SK-N-SH (cell line): Measurements from ENCODE around the gene KRTAP2-3. TPM values are rescaled to one million over a fixed set of nuclear protein-coding genes. Genes with fewer than 3 reads are reported as not detected.
"Not testable (repeated sequence)": the region's sequence is repeated elsewhere in the genome, so short reads cannot be mapped to it uniquely, and the experiment has no call there.

ENCODE experiments used
- CTCF ChIA-PET: fragments of 300-600, 350-600 bp; formaldehyde crosslinking; extraction: SDS; loops from one replicate; lab custom pipeline; 2021; lab: Yijun Ruan, JAX
- POLR2A ChIA-PET: fragments of 350-600 bp; sonication (Branson Sonifier 250); formaldehyde crosslinking; extraction: SDS; loops from one replicate; lab custom pipeline; 2020; ENCODE audit warnings: antibody characterized with exemption, inconsistent platforms; lab: Yijun Ruan, JAX
- DNase-seq: peaks from one replicate; pipeline ENCODE4 v3.0.0; 2012
- H2AFZ ChIP-seq: fragments of 200-600 bp; sonication (generic); 2 replicates; pipeline ENCODE4 v1.8.1; 2016; ENCODE audit warnings: antibody characterized with exemption, mild to moderate bottlenecking, low read depth
- H3F3A ChIP-seq: fragments of 200-600 bp; sonication (generic); replicated peaks from 2 replicates; pipeline ENCODE3; 2016; ENCODE audit warnings: antibody characterized with exemption, mild to moderate bottlenecking; ENCODE audit not compliant: insufficient read depth
- H3K27ac ChIP-seq, 2 experiments: fragments of 200-500 bp in 1 of 2; fragments of 200-600 bp in 1 of 2; sonication (Bioruptor generic) in 1 of 2; sonication (generic), shearing (Covaris generic) in 1 of 2; 2 replicates each; pipeline versions ENCODE4 v1.5.1 to v1.6.1; 2014 to 2016; ENCODE audit warnings: low read depth in 2 of 2, inconsistent platforms in 1 of 2, low read length in 1 of 2, mild to moderate bottlenecking in 1 of 2, mixed read lengths in 1 of 2
- H3K27me3 ChIP-seq: fragments of 200-600 bp; sonication (generic), shearing (Covaris generic); 2 replicates; pipeline ENCODE4 v1.6.1; 2016; ENCODE audit warnings: mixed run types; ENCODE audit not compliant: insufficient read depth
- H3K36me3 ChIP-seq, 2 experiments: fragments of 200-500 bp in 1 of 2; fragments of 200-600 bp in 1 of 2; sonication (Bioruptor generic) in 1 of 2; sonication (generic) in 1 of 2; replicated peaks in 1 of 2; 2 replicates each; pipeline versions ENCODE3 to v1.5.1; 2014 to 2016; ENCODE audit warnings: low read length in 1 of 2, mild to moderate bottlenecking in 1 of 2; ENCODE audit not compliant: insufficient read depth in 2 of 2, control insufficient read depth in 1 of 2
- H3K4me1 ChIP-seq, 2 experiments: fragments of 200-500 bp in 1 of 2; fragments of 200-600 bp in 1 of 2; sonication (Bioruptor generic) in 1 of 2; sonication (generic), shearing (Covaris generic) in 1 of 2; 2 replicates each; pipeline versions ENCODE4 v1.5.1 to v1.6.1; 2014 to 2016; ENCODE audit warnings: low read depth in 1 of 2, low read length in 1 of 2, mixed run types in 1 of 2; ENCODE audit not compliant: insufficient read depth in 2 of 2, control insufficient read depth in 1 of 2
- H3K4me2 ChIP-seq: fragments of 200-600 bp; sonication (generic), shearing (Covaris generic); 2 replicates; pipeline ENCODE4 v1.6.1; 2017; ENCODE audit warnings: mixed run types
- H3K4me3 ChIP-seq, 2 experiments: fragments of 200-500 bp in 1 of 2; fragments of 200-600 bp in 1 of 2; sonication (Bioruptor generic) in 1 of 2; sonication (generic), shearing (Covaris generic) in 1 of 2; 2 replicates each; pipeline versions ENCODE4 v1.5.1 to v1.8.1; 2014 to 2016; ENCODE audit warnings: low read depth in 2 of 2, inconsistent platforms in 1 of 2, low read length in 1 of 2, mild to moderate bottlenecking in 1 of 2, mixed read lengths in 1 of 2, moderate library complexity in 1 of 2
- H3K79me2 ChIP-seq: fragments of 200-600 bp; sonication (generic); 2 replicates; pipeline ENCODE4 v1.8.1; 2017; ENCODE audit warnings: mild to moderate bottlenecking; ENCODE audit not compliant: insufficient read depth
- H3K9ac ChIP-seq: fragments of 200-600 bp; sonication (generic); 2 replicates; pipeline ENCODE4 v1.6.1; 2017; ENCODE audit warnings: mixed run types
- H3K9me2 ChIP-seq: fragments of 200-600 bp; sonication (generic); 2 replicates; pipeline ENCODE4 v1.6.1; 2017; ENCODE audit warnings: mixed run types
- H3K9me3 ChIP-seq: fragments of 200-600 bp; sonication (generic); 2 replicates; pipeline ENCODE4 v1.6.1; 2017; ENCODE audit warnings: mixed run types, mild to moderate bottlenecking, moderate library complexity
- H4K20me1 ChIP-seq: fragments of 200-600 bp; sonication (generic); 2 replicates; pipeline ENCODE4 v1.6.1; 2017; ENCODE audit warnings: mild to moderate bottlenecking, mixed run types; ENCODE audit not compliant: insufficient read depth
- ELF1 ChIP-seq: IDR thresholded peaks from 2 replicates; pipeline ENCODE4 v1.4.0; 2012
- EZH2phosphoT487 ChIP-seq: fragments of 200-600 bp; sonication (generic); IDR thresholded peaks from 2 replicates; pipeline ENCODE4 v1.6.1; 2017; ENCODE audit warnings: low read depth, mixed run types, mild to moderate bottlenecking, antibody characterized with exemption, moderate library complexity, borderline replicate concordance
- FOXJ3 ChIP-seq: sonication (generic); formaldehyde crosslinking; IDR thresholded peaks from 2 replicates; pipeline ENCODE4 v1.5.1; 2020; ENCODE audit warnings: mild to moderate bottlenecking, missing genetic modification reagents
- GABPA ChIP-seq: IDR thresholded peaks from 2 replicates; pipeline ENCODE4 v1.4.0; 2012; ENCODE audit warnings: low read depth, mild to moderate bottlenecking
- GATA2 ChIP-seq: sonication (generic); formaldehyde crosslinking; IDR thresholded peaks from 2 replicates; pipeline ENCODE4 v1.5.0; 2020; ENCODE audit warnings: mild to moderate bottlenecking, missing genetic modification reagents
- MXI1 ChIP-seq: IDR thresholded peaks from 2 replicates; pipeline ENCODE4 v1.6.1; 2012; ENCODE audit warnings: mild to moderate bottlenecking, low read depth, low read length, improper control_type of control experiment
- NFIC ChIP-seq: IDR thresholded peaks from 2 replicates; pipeline ENCODE4 v1.4.0; 2012; ENCODE audit warnings: borderline replicate concordance
- POLR2AphosphoS5 ChIP-seq: IDR thresholded peaks from 2 replicates; pipeline ENCODE4 v1.6.1; 2012; ENCODE audit warnings: low read depth, low read length
- RFX5 ChIP-seq: IDR thresholded peaks from 2 replicates; pipeline ENCODE4 v1.6.1; 2012; ENCODE audit warnings: mild to moderate bottlenecking, improper control_type of control experiment, low read length
- SIN3A ChIP-seq: IDR thresholded peaks from 2 replicates; pipeline ENCODE4 v1.6.1; 2012; ENCODE audit warnings: low read depth, mild to moderate bottlenecking, low read length, moderate library complexity, borderline replicate concordance
- SMC3 ChIP-seq: IDR thresholded peaks from 2 replicates; pipeline ENCODE4 v1.6.1; 2012; ENCODE audit warnings: low read depth, low read length, improper control_type of control experiment
- YY1 ChIP-seq: IDR thresholded peaks from 2 replicates; pipeline ENCODE4 v1.4.0; 2012; ENCODE audit warnings: low read depth, mild to moderate bottlenecking
- WGBS: methylation state at CpG from one replicate; pipeline ENCODE4 v1.1.6; 2017; ENCODE audit warnings: low lambda C conversion rate; 5-methylcytosine and 5-hydroxymethylcytosine counted together
- polyA plus RNA-seq, 3 experiments: library from polyadenylated mRNA; depleted of rRNA; stranded (reverse); fragments of >200 nt; gene quantifications; 2 replicates each; pipeline ENCODE4 v1.2.3, GENCODE V29; 2012
- TF ChIP-seq, protein P1 (sequence below): IDR thresholded peaks from 2 replicates; pipeline ENCODE4 v1.4.0; 2012; ENCODE audit warnings: low read depth
- TF ChIP-seq, protein P2 (sequence below): IDR thresholded peaks from 2 replicates; pipeline ENCODE4 v1.6.1; 2012; ENCODE audit warnings: mild to moderate bottlenecking, low read depth, low read length, moderate library complexity
- TF ChIP-seq, protein P3 (sequence below): IDR thresholded peaks from 2 replicates; pipeline ENCODE4 v1.4.0; 2012; ENCODE audit warnings: low read depth, borderline replicate concordance
- TF ChIP-seq, protein P4 (sequence below): fragments of 150-350 bp; IDR thresholded peaks from 2 replicates; pipeline ENCODE4 v1.6.1; 2016; ENCODE audit warnings: mild to moderate bottlenecking, low read depth, low read length

KRTAP2-3 gene
- polyA plus RNA-seq, 1 of the 3 experiments (the other 2 are of a cell fraction), result 0.39 TPM

DNA sequence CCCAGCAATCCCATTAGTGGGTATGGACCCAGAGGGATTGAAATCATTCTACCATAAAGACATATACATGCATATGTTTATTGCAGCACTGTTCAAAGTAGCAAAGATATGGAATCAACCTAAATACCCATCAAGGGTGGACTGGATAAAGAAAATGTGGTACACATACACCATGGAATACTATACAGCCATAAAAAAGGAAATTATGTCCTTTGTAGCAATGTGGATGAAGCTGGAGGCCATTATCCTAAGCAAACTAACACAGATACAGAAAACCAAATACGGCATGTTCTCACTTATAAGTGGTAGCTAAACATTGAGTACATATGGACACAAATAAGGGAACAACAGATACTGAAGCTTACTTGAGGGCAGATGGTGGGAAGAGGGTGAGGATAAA lies 2.4 kb downstream of the KRTAP2-3 start:
- no peak overlapping the region for H3K4me3 ChIP-seq
- peaks cover 30% of the 10 kb centered on the region for H3F3A ChIP-seq
- peaks cover 0 to 16% of the 10 kb centered on the region in 2 experiments; a peak in 2 of 4 replicates for H3K4me1 ChIP-seq
- 46% methylated on average over 1 of the region's 1 CpG for WGBS
- TF ChIP-seq YY1 (no peak), FOXJ3 (no peak), MXI1 (no peak), RFX5 (no peak), SMC3 (no peak), SIN3A (no peak), GABPA (no peak), GATA2 (CRISPR knock-in tag) (no peak), NFIC (no peak), ELF1 (no peak), POLR2AphosphoS5 (no peak), EZH2phosphoT487 (no peak)
- TF ChIP-seq, protein P1, sequence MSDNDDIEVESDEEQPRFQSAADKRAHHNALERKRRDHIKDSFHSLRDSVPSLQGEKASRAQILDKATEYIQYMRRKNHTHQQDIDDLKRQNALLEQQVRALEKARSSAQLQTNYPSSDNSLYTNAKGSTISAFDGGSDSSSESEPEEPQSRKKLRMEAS, result no peak
- TF ChIP-seq, protein P2, sequence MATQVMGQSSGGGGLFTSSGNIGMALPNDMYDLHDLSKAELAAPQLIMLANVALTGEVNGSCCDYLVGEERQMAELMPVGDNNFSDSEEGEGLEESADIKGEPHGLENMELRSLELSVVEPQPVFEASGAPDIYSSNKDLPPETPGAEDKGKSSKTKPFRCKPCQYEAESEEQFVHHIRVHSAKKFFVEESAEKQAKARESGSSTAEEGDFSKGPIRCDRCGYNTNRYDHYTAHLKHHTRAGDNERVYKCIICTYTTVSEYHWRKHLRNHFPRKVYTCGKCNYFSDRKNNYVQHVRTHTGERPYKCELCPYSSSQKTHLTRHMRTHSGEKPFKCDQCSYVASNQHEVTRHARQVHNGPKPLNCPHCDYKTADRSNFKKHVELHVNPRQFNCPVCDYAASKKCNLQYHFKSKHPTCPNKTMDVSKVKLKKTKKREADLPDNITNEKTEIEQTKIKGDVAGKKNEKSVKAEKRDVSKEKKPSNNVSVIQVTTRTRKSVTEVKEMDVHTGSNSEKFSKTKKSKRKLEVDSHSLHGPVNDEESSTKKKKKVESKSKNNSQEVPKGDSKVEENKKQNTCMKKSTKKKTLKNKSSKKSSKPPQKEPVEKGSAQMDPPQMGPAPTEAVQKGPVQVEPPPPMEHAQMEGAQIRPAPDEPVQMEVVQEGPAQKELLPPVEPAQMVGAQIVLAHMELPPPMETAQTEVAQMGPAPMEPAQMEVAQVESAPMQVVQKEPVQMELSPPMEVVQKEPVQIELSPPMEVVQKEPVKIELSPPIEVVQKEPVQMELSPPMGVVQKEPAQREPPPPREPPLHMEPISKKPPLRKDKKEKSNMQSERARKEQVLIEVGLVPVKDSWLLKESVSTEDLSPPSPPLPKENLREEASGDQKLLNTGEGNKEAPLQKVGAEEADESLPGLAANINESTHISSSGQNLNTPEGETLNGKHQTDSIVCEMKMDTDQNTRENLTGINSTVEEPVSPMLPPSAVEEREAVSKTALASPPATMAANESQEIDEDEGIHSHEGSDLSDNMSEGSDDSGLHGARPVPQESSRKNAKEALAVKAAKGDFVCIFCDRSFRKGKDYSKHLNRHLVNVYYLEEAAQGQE, result no peak
- TF ChIP-seq, protein P3, sequence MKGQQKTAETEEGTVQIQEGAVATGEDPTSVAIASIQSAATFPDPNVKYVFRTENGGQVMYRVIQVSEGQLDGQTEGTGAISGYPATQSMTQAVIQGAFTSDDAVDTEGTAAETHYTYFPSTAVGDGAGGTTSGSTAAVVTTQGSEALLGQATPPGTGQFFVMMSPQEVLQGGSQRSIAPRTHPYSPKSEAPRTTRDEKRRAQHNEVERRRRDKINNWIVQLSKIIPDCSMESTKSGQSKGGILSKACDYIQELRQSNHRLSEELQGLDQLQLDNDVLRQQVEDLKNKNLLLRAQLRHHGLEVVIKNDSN, result no peak
- TF ChIP-seq, protein P4, sequence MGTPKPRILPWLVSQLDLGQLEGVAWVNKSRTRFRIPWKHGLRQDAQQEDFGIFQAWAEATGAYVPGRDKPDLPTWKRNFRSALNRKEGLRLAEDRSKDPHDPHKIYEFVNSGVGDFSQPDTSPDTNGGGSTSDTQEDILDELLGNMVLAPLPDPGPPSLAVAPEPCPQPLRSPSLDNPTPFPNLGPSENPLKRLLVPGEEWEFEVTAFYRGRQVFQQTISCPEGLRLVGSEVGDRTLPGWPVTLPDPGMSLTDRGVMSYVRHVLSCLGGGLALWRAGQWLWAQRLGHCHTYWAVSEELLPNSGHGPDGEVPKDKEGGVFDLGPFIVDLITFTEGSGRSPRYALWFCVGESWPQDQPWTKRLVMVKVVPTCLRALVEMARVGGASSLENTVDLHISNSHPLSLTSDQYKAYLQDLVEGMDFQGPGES, result no peak
- H2AFZ ChIP-seq, result no peak overlapping the region
- peaks cover 0 to 4% of the 10 kb centered on the region in 2 experiments for H3K36me3 ChIP-seq
- H3K79me2 ChIP-seq, result no peaks in the 10 kb centered on the region
- H4K20me1 ChIP-seq, result no peaks in the 10 kb centered on the region
- no peak overlapping the region for H3K27ac ChIP-seq
- DNase-seq, result no peak
- ChIA-PET POLR2A (no interaction called here), CTCF (interaction anchor here (1.4 to 1.5 kb wide), 2 partner anchors 22 to 591 kb away, joined by 3 to 4 read pairs; no protein-coding TSS in a partner anchor)
- H3K9ac ChIP-seq, result no peak overlapping the region
- H3K9me3 ChIP-seq, result no peaks in the 10 kb centered on the region
- no peaks in the 10 kb centered on the region for H3K9me2 ChIP-seq
- H3K4me2 ChIP-seq, result no peak overlapping the region
- no peaks in the 10 kb centered on the region for H3K27me3 ChIP-seq

DNA sequence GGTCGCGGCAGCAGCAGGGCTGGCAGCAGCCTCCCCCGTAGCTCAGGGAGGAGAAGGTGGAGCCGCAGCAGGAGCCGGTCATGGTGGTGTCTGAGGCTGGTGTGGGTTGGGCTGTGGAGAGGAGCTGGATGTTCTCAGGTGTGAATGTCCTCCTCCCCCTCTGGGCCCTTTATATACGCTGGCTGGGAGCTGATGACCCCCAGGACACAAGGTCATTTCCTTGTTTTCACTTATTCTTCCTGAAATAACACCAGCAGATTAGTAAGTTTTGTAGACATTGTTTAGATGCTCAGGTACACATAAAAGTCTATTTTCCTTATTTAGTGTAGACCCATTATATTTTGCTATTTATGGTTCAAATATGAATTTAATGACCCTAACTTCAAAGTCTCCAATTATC lies 4.8 kb downstream of the KRTAP2-3 start, which contains the start of gene KRTAP2-2:
KRTAP2-2 (minus strand) TSS at position 101 of the 400 bp plus-strand sequence; CDS start at position 82, 19 bp downstream.
- H3K9ac ChIP-seq, H3K27ac ChIP-seq, H3K27me3 ChIP-seq, H3K4me1 ChIP-seq, DNase-seq, POLR2A ChIA-PET, CTCF ChIA-PET, H3K4me3 ChIP-seq, H3K4me2 ChIP-seq, H2AFZ ChIP-seq, H3K36me3 ChIP-seq, H4K20me1 ChIP-seq, H3K9me2 ChIP-seq, H3K79me2 ChIP-seq, H3K9me3 ChIP-seq: not testable (repeated sequence)
- 25% methylated on average over 1 of the region's 6 CpGs for WGBS
- H3F3A ChIP-seq, result peaks cover 16% of the 10 kb centered on the region

DNA sequence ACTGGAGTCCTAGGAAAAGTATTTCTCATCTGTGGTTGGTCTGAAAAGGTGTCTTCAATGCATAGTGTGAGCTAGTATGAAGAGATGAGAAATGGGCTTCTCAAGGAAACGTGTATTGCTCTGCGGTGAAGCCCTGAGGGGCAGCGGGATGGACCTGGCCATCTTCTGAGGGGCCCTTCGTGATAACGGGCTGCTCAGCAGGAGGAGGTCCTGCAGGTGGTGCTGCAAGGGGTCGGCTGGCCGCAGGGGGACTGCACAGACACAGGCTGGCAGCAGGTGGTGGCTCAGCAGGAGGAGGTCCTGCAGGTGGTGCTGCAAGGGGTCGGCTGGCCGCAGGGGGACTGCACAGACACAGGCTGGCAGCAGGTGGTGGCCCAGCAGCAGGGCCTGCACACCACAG lies 5.4 kb downstream of the KRTAP2-3 start:
- CTCF ChIA-PET, result interaction anchor here (0.7 kb wide), 1 partner anchor 49 kb away, joined by 3 read pairs; no protein-coding TSS in a partner anchor
- DNase-seq, H3K27ac ChIP-seq, H3K4me2 ChIP-seq, H3K36me3 ChIP-seq, H3K27me3 ChIP-seq, H4K20me1 ChIP-seq, H3K9me3 ChIP-seq, H3K79me2 ChIP-seq, H3K9ac ChIP-seq, POLR2A ChIA-PET, H3K4me3 ChIP-seq, H3K9me2 ChIP-seq, H3K4me1 ChIP-seq, H2AFZ ChIP-seq: not testable (repeated sequence)
- WGBS, result 46% methylated on average over 7 of the region's 9 CpGs
- H3F3A ChIP-seq, result peaks cover 14% of the 10 kb centered on the region
